WTC11 (cell line): ENCODE data around the gene NKPD1. TPM values are rescaled to one million over a fixed set of nuclear protein-coding genes. Genes with fewer than 3 reads are reported as not detected.

Experiments used
- ATAC-seq: fragments of 200-7000 bp; cut with Tn5 transposase; 2 replicates; pipeline ENCODE4 v1.10.0; 2021; ENCODE audit warnings: mild to moderate bottlenecking, moderate library complexity
- CTCF ChIA-PET: fragments of 300-600 bp; sonication (Branson Sonifier 250); formaldehyde crosslinking; loops from one replicate; lab custom pipeline; 2021; ENCODE audit warnings: antibody characterized with exemption; lab: Charles Lee
- POLR2A ChIA-PET: fragments of 350-600 bp; sonication (Branson Sonifier 250); formaldehyde crosslinking; loops from one replicate; lab custom pipeline; 2021; ENCODE audit warnings: antibody characterized with exemption; lab: Charles Lee
- DNase-seq: peaks from one replicate; pipeline ENCODE4 v3.0.0; 2021; ENCODE audit warnings: low spot score
- H3K27ac Mint-ChIP-seq: 2 replicates; pipeline ENCODE4 v1.8.0; 2021; ENCODE audit warnings: mixed read lengths
- H3K27me3 Mint-ChIP-seq: 2 replicates; pipeline ENCODE4 v1.8.0; 2021; ENCODE audit warnings: low read depth, mild to moderate bottlenecking, moderate library complexity, mixed read lengths
- H3K36me3 Mint-ChIP-seq: 2 replicates; pipeline ENCODE4 v1.8.0; 2021; ENCODE audit warnings: mixed read lengths
- H3K4me1 Mint-ChIP-seq: 2 replicates; pipeline ENCODE4 v1.8.0; 2022; ENCODE audit warnings: mixed read lengths
- H3K4me3 Mint-ChIP-seq: 2 replicates; pipeline ENCODE4 v1.8.0; 2021; ENCODE audit warnings: mild to moderate bottlenecking, moderate library complexity, mixed read lengths
- H3K9me3 Mint-ChIP-seq: 2 replicates; pipeline ENCODE4 v1.8.0; 2021; ENCODE audit warnings: mixed read lengths
- CREM ChIP-seq: sonication (generic); formaldehyde crosslinking; IDR thresholded peaks from 2 replicates; pipeline ENCODE4 v1.8.1; 2022; ENCODE audit warnings: mild to moderate bottlenecking, missing genetic modification reagents, moderate library complexity
- ESRRA ChIP-seq: sonication (generic); formaldehyde crosslinking; IDR thresholded peaks from 2 replicates; pipeline ENCODE4 v1.8.1; 2022; ENCODE audit warnings: mild to moderate bottlenecking, missing genetic modification reagents, borderline replicate concordance
- IRF2 ChIP-seq: sonication (generic); formaldehyde crosslinking; IDR thresholded peaks from 2 replicates; pipeline ENCODE4 v1.8.0; 2022; ENCODE audit warnings: low read depth, missing genetic modification reagents, borderline replicate concordance
- KAT7 ChIP-seq: sonication (generic); formaldehyde crosslinking; IDR thresholded peaks from 2 replicates; pipeline ENCODE4 v1.8.1; 2023; ENCODE audit warnings: missing genetic modification reagents, mild to moderate bottlenecking, borderline replicate concordance
- NFE2L1 ChIP-seq: sonication (generic); formaldehyde crosslinking; IDR thresholded peaks from 2 replicates; pipeline ENCODE4 v1.8.1; 2023; ENCODE audit warnings: missing genetic modification reagents
- PREB ChIP-seq: sonication (generic); formaldehyde crosslinking; IDR thresholded peaks from 2 replicates; pipeline ENCODE4 v1.8.1; 2022; ENCODE audit warnings: mild to moderate bottlenecking, missing genetic modification reagents, moderate library complexity, borderline replicate concordance
- RORB ChIP-seq: fragments of 250-450 bp; sonication (Bioruptor Pico); IDR thresholded peaks from 2 replicates; pipeline ENCODE4 v1.9.0; 2021; ENCODE audit warnings: mild to moderate bottlenecking
- SMAD4 ChIP-seq: sonication (generic); formaldehyde crosslinking; IDR thresholded peaks from 2 replicates; pipeline ENCODE4 v1.8.0; 2022; ENCODE audit warnings: mild to moderate bottlenecking, missing genetic modification reagents
- TEAD4 ChIP-seq: sonication (generic); formaldehyde crosslinking; IDR thresholded peaks from 2 replicates; pipeline ENCODE4 v1.8.0; 2022; ENCODE audit warnings: mild to moderate bottlenecking, missing genetic modification reagents
- TP53 ChIP-seq: sonication (generic); formaldehyde crosslinking; IDR thresholded peaks from 2 replicates; pipeline ENCODE4 v1.8.1; 2023; ENCODE audit warnings: mild to moderate bottlenecking, missing genetic modification reagents
- ZNF425 ChIP-seq: fragments of 250-450 bp; sonication (Bioruptor Pico); conservative IDR thresholded peaks from 2 replicates; pipeline ENCODE4 v1.9.0; 2021; ENCODE audit warnings: mild to moderate bottlenecking
- total RNA-seq: library from RNA; stranded (reverse); gene quantifications from 3 replicates; pipeline ENCODE4 v1.2.3, GENCODE V29; 2021
- TF ChIP-seq, protein P1 (sequence below): sonication (generic); formaldehyde crosslinking; IDR thresholded peaks from 2 replicates; pipeline ENCODE4 v1.8.0; 2023; ENCODE audit warnings: mild to moderate bottlenecking, missing genetic modification reagents
- TF ChIP-seq, protein P2 (sequence below): sonication (generic); formaldehyde crosslinking; conservative IDR thresholded peaks from 2 replicates; pipeline ENCODE4 v1.8.1; 2022; ENCODE audit warnings: mild to moderate bottlenecking, missing genetic modification reagents
- TF ChIP-seq, protein P3 (sequence below): sonication (generic); formaldehyde crosslinking; IDR thresholded peaks from 2 replicates; pipeline ENCODE4 v1.8.1; 2023; ENCODE audit warnings: mild to moderate bottlenecking, moderate library complexity, missing genetic modification reagents
- TF ChIP-seq, protein P4 (sequence below): fragments of 250-450 bp; sonication (Bioruptor Pico); IDR thresholded peaks from 2 replicates; pipeline ENCODE4 v1.9.0; 2021; ENCODE audit warnings: moderate library complexity, mild to moderate bottlenecking, inconsistent platforms, borderline replicate concordance
- TF ChIP-seq, protein P5 (sequence below): fragments of 200-600 bp; IDR thresholded peaks from 2 replicates; pipeline ENCODE4 v1.8.0; 2022; ENCODE audit warnings: antibody characterized with exemption

Gene NKPD1
- total RNA-seq, 1 experiment from 2014 or later = 0.57 TPM

DNA sequence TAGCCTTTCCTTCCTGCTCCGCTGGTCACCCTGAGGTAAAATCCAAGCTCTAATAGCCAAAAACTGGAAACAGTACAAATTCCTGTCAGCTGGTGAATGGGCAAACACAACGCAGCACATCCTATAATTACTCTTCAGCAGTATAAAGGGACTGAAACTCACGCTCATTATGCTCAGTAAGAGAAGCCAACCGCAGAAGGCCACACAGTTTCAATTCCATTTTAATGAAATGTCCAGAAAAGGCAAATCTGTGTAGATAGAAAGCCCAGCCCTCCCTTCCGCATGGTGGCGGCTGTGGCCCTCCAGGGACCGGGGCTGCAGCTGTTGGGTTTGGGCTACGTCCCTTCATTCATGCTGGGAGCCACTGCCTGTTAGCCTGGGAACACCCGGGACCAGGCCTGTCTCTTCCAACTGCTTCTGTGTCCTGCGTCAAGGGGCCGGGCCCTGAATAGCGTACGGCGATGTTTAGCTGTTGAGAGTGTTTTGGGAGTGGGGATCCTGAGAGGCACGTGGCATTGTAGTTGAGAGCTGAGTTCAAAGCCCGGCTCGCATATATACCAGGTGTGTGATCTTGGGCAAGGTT, 23.5 kb downstream of the NKPD1 start:
- TF ChIP-seq CREM (CRISPR knock-in tag) = no peak
- TF ChIP-seq, protein P1, sequence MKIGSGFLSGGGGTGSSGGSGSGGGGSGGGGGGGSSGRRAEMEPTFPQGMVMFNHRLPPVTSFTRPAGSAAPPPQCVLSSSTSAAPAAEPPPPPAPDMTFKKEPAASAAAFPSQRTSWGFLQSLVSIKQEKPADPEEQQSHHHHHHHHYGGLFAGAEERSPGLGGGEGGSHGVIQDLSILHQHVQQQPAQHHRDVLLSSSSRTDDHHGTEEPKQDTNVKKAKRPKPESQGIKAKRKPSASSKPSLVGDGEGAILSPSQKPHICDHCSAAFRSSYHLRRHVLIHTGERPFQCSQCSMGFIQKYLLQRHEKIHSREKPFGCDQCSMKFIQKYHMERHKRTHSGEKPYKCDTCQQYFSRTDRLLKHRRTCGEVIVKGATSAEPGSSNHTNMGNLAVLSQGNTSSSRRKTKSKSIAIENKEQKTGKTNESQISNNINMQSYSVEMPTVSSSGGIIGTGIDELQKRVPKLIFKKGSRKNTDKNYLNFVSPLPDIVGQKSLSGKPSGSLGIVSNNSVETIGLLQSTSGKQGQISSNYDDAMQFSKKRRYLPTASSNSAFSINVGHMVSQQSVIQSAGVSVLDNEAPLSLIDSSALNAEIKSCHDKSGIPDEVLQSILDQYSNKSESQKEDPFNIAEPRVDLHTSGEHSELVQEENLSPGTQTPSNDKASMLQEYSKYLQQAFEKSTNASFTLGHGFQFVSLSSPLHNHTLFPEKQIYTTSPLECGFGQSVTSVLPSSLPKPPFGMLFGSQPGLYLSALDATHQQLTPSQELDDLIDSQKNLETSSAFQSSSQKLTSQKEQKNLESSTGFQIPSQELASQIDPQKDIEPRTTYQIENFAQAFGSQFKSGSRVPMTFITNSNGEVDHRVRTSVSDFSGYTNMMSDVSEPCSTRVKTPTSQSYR (CRISPR knock-in tag) = no peak
- TF ChIP-seq, protein P2, sequence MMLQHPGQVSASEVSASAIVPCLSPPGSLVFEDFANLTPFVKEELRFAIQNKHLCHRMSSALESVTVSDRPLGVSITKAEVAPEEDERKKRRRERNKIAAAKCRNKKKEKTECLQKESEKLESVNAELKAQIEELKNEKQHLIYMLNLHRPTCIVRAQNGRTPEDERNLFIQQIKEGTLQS = no peak
- TF ChIP-seq, all 79 proteins: peak for 0
- ATAC-seq (no peak), DNase-seq (no peak)
- Mint-ChIP-seq H3K9me3 (no peaks in the 10 kb centered on the region), H3K27ac (peak overlapping the region; percentile 86), H3K4me3 (no peak overlapping the region), H3K4me1 (peaks cover 31% of the 10 kb centered on the region), H3K36me3 (peaks cover 3% of the 10 kb centered on the region; the same call in 1 of the 2 replicates), H3K27me3 (no peaks in the 10 kb centered on the region)
- POLR2A ChIA-PET = interaction anchor here (0.6 kb wide), 1 partner anchor 10 kb away, joined by 3 read pairs; no protein-coding TSS in a partner anchor
- CTCF ChIA-PET = interaction anchor here (1.0 to 4.0 kb wide), 10 partner anchors 9 to 148 kb away, joined by 3 to 19 read pairs (median 4); no protein-coding TSS in a partner anchor

GRCh38 chr19:45136507-45137178, 24.1 kb downstream of the NKPD1 start:
- POLR2A ChIA-PET = interaction anchor here (0.6 kb wide), 1 partner anchor 10 kb away, joined by 3 read pairs; no protein-coding TSS in a partner anchor
- peak overlapping the region; percentile 86 for H3K27ac Mint-ChIP-seq
- peaks cover 31% of the 10 kb centered on the region for H3K4me1 Mint-ChIP-seq
- H3K36me3 Mint-ChIP-seq = peaks cover 2% of the 10 kb centered on the region; the same call in 1 of the 2 replicates
- CTCF ChIA-PET = interaction anchor here (0.6 to 4.0 kb wide), 14 partner anchors 10 to 291 kb away, joined by 3 to 19 read pairs (median 3); partner anchors contain the start of genes NECTIN2 and NKPD1
- H3K4me3 Mint-ChIP-seq = no peak overlapping the region
- TF ChIP-seq IRF2 (CRISPR knock-in tag) = no peak
- TF ChIP-seq TP53 (CRISPR knock-in tag) = no peak
- TF ChIP-seq PREB (CRISPR knock-in tag) = no peak
- TF ChIP-seq, protein P3, sequence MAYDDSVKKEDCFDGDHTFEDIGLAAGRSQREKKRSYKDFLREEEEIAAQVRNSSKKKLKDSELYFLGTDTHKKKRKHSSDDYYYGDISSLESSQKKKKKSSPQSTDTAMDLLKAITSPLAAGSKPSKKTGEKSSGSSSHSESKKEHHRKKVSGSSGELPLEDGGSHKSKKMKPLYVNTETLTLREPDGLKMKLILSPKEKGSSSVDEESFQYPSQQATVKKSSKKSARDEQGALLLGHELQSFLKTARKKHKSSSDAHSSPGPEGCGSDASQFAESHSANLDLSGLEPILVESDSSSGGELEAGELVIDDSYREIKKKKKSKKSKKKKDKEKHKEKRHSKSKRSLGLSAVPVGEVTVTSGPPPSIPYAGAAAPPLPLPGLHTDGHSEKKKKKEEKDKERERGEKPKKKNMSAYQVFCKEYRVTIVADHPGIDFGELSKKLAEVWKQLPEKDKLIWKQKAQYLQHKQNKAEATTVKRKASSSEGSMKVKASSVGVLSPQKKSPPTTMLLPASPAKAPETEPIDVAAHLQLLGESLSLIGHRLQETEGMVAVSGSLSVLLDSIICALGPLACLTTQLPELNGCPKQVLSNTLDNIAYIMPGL (CRISPR knock-in tag) = no peak
- no peak for TF ChIP-seq ESRRA (CRISPR knock-in tag)
- TF ChIP-seq NFE2L1 = no peak
- TF ChIP-seq, protein P4, sequence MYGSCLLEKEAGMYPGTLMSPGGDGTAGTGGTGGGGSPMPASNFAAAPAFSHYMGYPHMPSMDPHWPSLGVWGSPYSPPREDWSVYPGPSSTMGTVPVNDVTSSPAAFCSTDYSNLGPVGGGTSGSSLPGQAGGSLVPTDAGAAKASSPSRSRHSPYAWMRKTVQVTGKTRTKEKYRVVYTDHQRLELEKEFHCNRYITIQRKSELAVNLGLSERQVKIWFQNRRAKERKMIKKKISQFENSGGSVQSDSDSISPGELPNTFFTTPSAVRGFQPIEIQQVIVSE (CRISPR knock-in tag) = no peak
- no peak for TF ChIP-seq TEAD4 (CRISPR knock-in tag)
- TF ChIP-seq, all 79 proteins: peak for 0
- ATAC-seq (peak; percentile 49), DNase-seq (no peak)
- H3K27me3 Mint-ChIP-seq = no peaks in the 10 kb centered on the region
- H3K9me3 Mint-ChIP-seq = no peaks in the 10 kb centered on the region

GRCh38 chr19:45135176-45135885, 25.5 kb downstream of the NKPD1 start:
- ATAC-seq (no peak), DNase-seq (no peak)
- TF ChIP-seq SMAD4 (no peak), RORB (no peak), KAT7 (CRISPR knock-in tag) (no peak), CREM (CRISPR knock-in tag) (no peak), ZNF425 (CRISPR knock-in tag) (no peak)
- TF ChIP-seq, protein P2 = no peak
- TF ChIP-seq, protein P5, sequence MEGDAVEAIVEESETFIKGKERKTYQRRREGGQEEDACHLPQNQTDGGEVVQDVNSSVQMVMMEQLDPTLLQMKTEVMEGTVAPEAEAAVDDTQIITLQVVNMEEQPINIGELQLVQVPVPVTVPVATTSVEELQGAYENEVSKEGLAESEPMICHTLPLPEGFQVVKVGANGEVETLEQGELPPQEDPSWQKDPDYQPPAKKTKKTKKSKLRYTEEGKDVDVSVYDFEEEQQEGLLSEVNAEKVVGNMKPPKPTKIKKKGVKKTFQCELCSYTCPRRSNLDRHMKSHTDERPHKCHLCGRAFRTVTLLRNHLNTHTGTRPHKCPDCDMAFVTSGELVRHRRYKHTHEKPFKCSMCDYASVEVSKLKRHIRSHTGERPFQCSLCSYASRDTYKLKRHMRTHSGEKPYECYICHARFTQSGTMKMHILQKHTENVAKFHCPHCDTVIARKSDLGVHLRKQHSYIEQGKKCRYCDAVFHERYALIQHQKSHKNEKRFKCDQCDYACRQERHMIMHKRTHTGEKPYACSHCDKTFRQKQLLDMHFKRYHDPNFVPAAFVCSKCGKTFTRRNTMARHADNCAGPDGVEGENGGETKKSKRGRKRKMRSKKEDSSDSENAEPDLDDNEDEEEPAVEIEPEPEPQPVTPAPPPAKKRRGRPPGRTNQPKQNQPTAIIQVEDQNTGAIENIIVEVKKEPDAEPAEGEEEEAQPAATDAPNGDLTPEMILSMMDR = no peak
- H3K36me3 Mint-ChIP-seq = no peaks in the 10 kb centered on the region
- peaks cover 41% of the 10 kb centered on the region for H3K4me1 Mint-ChIP-seq
- 0 out of 2 replicates have a peak overlapping the region, but pooled peaks have one; percentile 49 for H3K27ac Mint-ChIP-seq
- CTCF ChIA-PET = interaction anchor here (0.9 to 4.0 kb wide), 6 partner anchors 9 to 76 kb away, joined by 3 to 19 read pairs (median 4); no protein-coding TSS in a partner anchor
- POLR2A ChIA-PET = no interaction called here
- H3K9me3 Mint-ChIP-seq = no peaks in the 10 kb centered on the region
- H3K27me3 Mint-ChIP-seq = no peaks in the 10 kb centered on the region
- no peak overlapping the region for H3K4me3 Mint-ChIP-seq
